ENCODE data around the gene IGSF5.

- no peak for TF ChIP-seq CTCF (IDR thresholded peaks at IDR 0.05)
- TF ChIP-seq EZH2 (IDR thresholded peaks at IDR 0.05) = no peak
- TF ChIP-seq EZH2phosphoT487 (IDR thresholded peaks at IDR 0.05) = no peak
These were observed 59.3 kb downstream of the IGSF5 start for GRCh38 chr21:39804240-39804639.

All from neural progenitor cell (in vitro differentiated cells).